Tibial artery (tissue), 4 donors: ENCODE data around the gene CDK5RAP3.

ENCODE experiments used
- DNase-seq, 2 donors: peaks; one replicate each; pipeline ENCODE4 v3.0.0-alpha.2; 2019
- H3K27ac ChIP-seq, 2 donors: fragments of 200-600 bp; sonication (generic) in 1 of 2; 1 replicate in 1 of 2; 2 replicates in 1 of 2; pipeline ENCODE4 v1.5.1; 2018 to 2019; ENCODE audit warnings: mild to moderate bottlenecking in 1 of 2
- H3K27me3 ChIP-seq, 2 donors: fragments of 200-600 bp; sonication (generic) in 1 of 2; one replicate each; pipeline versions ENCODE4 v1.5.1 to v1.6.0; 2016 to 2019
- H3K36me3 ChIP-seq, 3 donors: fragments of 200-600 bp; sonication (generic) in 2 of 3; one replicate each; pipeline ENCODE4 v1.5.1; 2016 to 2019; ENCODE audit warnings: mild to moderate bottlenecking in 2 of 3
- H3K4me1 ChIP-seq, 4 donors: fragments of 200-600 bp; sonication (generic) in 2 of 4; 1 replicate in 3 of 4; 2 replicates in 1 of 4; pipeline ENCODE4 v1.5.1; 2016 to 2019
- H3K4me3 ChIP-seq, 2 donors: fragments of 200-600 bp; sonication (generic) in 1 of 2; 1 replicate in 1 of 2; 2 replicates in 1 of 2; pipeline ENCODE4 v1.5.1; 2018 to 2019; ENCODE audit warnings: mild to moderate bottlenecking in 2 of 2
- H3K9me3 ChIP-seq, 3 donors: fragments of 200-600 bp; sonication (generic) in 1 of 3; one replicate each; pipeline ENCODE4 v1.5.1; 2016 to 2019
- CTCF ChIP-seq, 2 experiments: fragments of 200-600 bp in 1 of 2; fragments of 450-650 bp in 1 of 2; IDR thresholded peaks; one replicate each; pipeline ENCODE4 v1.5.1; 2017 to 2019; ENCODE audit warnings: antibody characterized with exemption in 2 of 2, mild to moderate bottlenecking in 1 of 2, moderate library complexity in 1 of 2
- intact Hi-C: fragments of 100-400 bp; cut with DNase I; formaldehyde crosslinking; loops from one replicate; pipeline ENCODE4 v1.15.0; 2023; ENCODE audit warnings: low total_unique reads

Gene CDK5RAP3

DNA sequence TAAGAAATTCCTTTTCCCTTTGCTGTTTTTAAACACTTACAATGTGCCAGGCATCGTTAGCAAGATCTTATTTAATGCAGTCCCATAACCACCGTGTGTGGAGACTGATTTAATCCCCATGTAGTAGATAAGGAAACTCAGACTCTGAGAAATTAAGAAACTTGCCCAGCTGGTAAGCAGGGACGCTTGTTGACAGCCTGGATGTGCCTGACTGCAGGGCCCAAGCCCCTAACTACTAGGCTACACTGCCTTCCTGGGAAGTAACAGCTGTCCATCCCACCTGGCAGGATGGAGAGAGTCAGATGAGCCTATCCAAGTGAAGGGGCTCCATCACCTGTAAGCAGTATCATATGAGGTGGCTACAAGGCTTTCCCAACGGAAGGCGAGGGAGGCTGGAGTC, 23.1 kb downstream of the CDK5RAP3 start:
- Histone ChIP-seq H3K4me1 (no peaks in the 10 kb centered on the region), H3K27me3 (peaks cover 0 to 45% of the 10 kb centered on the region in 2 donors), H3K36me3 (no peaks in the 10 kb centered on the region), H3K27ac (no peak overlapping the region), H3K9me3 (no peaks in the 10 kb centered on the region), H3K4me3 (no peak overlapping the region)
- TF ChIP-seq CTCF (IDR thresholded peaks at IDR 0.05), result no peak
- no peak for DNase-seq
- intact Hi-C loops, result no loop called here

- intact Hi-C loops, result no loop called here
- DNase-seq, result no peak
- H3K9me3 ChIP-seq, result no peaks in the 10 kb centered on the region
- no peak overlapping the region for H3K4me3 ChIP-seq
- peaks cover 0 to 45% of the 10 kb centered on the region in 2 donors for H3K27me3 ChIP-seq
- H3K36me3 ChIP-seq, result no peaks in the 10 kb centered on the region
- no peak for TF ChIP-seq CTCF (IDR thresholded peaks at IDR 0.05)
- no peaks in the 10 kb centered on the region for H3K4me1 ChIP-seq
- no peak overlapping the region for H3K27ac ChIP-seq
Observed at GRCh38 chr17:47994724-47995123, 23.8 kb downstream of the CDK5RAP3 start.

DNA sequence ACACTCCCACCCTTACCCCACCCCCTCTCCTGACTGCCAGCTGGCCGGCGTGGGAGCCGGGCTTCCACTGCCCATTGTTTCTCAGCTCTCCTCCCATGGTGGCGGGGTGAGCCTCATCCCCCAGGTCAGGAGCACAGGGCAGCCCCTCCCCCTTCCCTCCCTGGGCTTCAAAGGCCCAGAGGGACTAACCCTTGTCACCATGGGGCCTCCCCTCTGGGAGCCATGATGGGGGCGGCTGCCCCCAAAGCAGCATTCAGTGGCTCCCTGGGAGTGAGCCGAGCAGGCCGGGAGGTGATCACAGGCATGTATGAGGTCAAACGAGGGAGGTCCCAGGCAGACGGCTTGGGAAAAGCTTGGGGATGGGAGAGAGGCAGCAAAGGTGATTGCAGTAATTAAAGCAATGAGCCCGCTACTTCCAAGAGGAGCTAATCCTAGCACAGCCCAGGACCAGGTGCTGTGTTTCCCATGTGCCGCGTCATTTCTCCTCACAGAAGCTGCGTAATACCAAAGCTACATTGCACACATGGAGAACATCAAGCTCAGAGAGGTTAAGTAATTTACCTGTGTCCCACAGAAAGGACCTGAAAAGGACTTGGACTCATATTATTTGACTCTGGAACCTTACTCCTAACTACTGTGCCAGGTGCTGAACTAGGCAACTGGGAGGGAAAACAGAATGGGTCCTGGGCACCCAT, 24.5 kb downstream of the CDK5RAP3 start:
- no peak for DNase-seq
- Histone ChIP-seq H3K4me1 (no peaks in the 10 kb centered on the region), H3K4me3 (no peak overlapping the region), H3K27me3 (peaks cover 0 to 48% of the 10 kb centered on the region in 2 donors), H3K9me3 (no peaks in the 10 kb centered on the region), H3K27ac (no peak overlapping the region), H3K36me3 (no peaks in the 10 kb centered on the region)
- no peak for TF ChIP-seq CTCF (IDR thresholded peaks at IDR 0.05)
- intact Hi-C loops, result no loop called here

DNA sequence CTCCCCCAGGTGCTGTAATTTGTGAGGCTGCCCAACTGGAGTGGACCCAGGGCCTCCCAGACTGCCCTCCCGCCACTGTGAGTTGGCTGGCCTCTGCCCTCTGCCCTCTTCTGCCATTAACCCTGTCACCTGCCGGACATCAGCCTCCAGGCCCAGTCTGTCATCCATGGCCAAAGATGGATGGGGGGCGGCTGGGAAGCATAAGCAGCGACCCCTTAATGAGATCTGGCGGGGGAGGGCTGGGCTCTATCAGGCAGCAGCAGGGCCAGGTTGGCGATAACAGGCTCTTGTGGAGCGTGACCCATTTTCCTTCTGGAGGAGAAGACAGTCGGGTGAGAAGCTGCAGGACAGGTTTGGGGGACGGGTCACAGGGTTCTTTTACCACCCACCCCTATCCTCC, 25.3 kb downstream of the CDK5RAP3 start:
- H3K36me3 ChIP-seq, result no peaks in the 10 kb centered on the region
- no peaks in the 10 kb centered on the region for H3K4me1 ChIP-seq
- no peaks in the 10 kb centered on the region for H3K9me3 ChIP-seq
- no peak overlapping the region for H3K4me3 ChIP-seq
- TF ChIP-seq CTCF (IDR thresholded peaks at IDR 0.05), result no peak
- no peak overlapping the region for H3K27ac ChIP-seq
- no peak for DNase-seq
- intact Hi-C loops, result no loop called here
- H3K27me3 ChIP-seq, result peaks cover 0 to 47% of the 10 kb centered on the region in 2 donors

DNA sequence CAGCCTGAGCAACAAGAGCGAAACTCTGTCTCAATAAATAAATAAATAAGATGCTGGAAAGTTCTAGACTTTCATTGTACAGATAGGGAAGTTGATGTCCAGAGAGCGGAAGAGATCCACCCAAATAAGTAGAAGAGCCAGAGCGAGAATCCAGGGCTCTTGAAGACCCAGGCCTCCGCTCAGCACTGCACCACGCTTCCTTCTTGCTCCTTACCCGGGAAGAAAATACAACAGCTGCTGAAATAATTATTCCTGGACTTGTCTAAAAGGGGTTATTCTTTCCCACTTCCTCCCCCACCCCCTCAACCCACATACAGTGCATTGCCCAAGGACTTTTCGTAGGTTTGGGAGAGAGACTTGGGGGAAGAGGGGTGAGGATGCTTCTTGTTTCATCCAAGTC, 26.7 kb downstream of the CDK5RAP3 start:
- intact Hi-C loops, result no loop called here
- Histone ChIP-seq H3K9me3 (no peaks in the 10 kb centered on the region), H3K4me3 (no peak overlapping the region), H3K27me3 (peaks cover 0 to 39% of the 10 kb centered on the region in 2 donors), H3K36me3 (no peaks in the 10 kb centered on the region), H3K4me1 (peaks cover 0 to 4% (median 0%) of the 10 kb centered on the region in 4 donors), H3K27ac (no peak overlapping the region)
- TF ChIP-seq CTCF (IDR thresholded peaks at IDR 0.05), result no peak
- DNase-seq, result no peak
